Dedifferentiated amniotic fluid mesenchymal stem cell (primary cell): ENCODE data around the gene AHNAK.
"Not testable (repeated sequence)": the region's sequence is repeated elsewhere in the genome, so short reads cannot be mapped to it uniquely, and the experiment has no call there.

Experiments
- DNase-seq: peaks from one replicate; pipeline ENCODE4 v3.0.0-alpha.2; 2016; ENCODE audit errors: extremely low spot score

AHNAK gene, protein sequence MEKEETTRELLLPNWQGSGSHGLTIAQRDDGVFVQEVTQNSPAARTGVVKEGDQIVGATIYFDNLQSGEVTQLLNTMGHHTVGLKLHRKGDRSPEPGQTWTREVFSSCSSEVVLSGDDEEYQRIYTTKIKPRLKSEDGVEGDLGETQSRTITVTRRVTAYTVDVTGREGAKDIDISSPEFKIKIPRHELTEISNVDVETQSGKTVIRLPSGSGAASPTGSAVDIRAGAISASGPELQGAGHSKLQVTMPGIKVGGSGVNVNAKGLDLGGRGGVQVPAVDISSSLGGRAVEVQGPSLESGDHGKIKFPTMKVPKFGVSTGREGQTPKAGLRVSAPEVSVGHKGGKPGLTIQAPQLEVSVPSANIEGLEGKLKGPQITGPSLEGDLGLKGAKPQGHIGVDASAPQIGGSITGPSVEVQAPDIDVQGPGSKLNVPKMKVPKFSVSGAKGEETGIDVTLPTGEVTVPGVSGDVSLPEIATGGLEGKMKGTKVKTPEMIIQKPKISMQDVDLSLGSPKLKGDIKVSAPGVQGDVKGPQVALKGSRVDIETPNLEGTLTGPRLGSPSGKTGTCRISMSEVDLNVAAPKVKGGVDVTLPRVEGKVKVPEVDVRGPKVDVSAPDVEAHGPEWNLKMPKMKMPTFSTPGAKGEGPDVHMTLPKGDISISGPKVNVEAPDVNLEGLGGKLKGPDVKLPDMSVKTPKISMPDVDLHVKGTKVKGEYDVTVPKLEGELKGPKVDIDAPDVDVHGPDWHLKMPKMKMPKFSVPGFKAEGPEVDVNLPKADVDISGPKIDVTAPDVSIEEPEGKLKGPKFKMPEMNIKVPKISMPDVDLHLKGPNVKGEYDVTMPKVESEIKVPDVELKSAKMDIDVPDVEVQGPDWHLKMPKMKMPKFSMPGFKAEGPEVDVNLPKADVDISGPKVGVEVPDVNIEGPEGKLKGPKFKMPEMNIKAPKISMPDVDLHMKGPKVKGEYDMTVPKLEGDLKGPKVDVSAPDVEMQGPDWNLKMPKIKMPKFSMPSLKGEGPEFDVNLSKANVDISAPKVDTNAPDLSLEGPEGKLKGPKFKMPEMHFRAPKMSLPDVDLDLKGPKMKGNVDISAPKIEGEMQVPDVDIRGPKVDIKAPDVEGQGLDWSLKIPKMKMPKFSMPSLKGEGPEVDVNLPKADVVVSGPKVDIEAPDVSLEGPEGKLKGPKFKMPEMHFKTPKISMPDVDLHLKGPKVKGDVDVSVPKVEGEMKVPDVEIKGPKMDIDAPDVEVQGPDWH (N-terminal part only)

DNA sequence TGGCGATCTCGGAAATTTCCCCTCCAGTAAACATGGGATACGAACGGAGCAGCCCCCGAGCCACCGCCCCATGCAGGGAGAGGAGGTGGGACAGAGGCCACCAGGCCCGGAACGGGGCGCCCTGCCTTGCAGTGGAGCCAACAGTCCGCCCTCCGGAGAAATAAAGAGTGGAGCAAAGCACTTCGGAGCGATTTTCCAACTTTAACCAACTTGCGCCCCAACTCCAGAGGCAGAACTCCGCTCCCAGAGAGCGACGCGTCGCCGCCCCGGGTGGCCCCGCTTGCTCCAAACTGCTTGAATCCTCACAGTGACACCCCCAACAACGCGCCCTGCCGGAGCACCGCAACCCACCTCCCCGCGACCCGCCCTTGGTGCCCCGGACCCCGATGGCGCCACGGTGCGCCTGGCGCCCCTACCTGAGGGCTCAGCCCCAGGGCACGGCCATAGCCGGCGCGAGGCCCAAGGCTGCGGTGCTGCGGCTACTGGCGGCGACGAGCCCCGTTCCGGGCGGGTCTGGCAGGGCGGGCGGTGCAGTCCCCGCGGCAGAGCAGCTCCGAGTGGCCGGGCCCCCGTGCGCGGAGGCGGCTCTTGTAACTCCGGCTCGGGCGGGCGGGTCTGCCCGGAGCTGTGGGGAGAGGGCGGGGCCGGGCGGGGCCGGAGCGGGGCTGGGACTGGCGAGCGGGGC lies at the start of gene AHNAK:
TSS of gene AHNAK (minus strand) at position 563 of the 685 bp plus-strand sequence. CDS start 10,708 bp downstream, outside the sequence.
- peak; percentile 41 for DNase-seq

DNA sequence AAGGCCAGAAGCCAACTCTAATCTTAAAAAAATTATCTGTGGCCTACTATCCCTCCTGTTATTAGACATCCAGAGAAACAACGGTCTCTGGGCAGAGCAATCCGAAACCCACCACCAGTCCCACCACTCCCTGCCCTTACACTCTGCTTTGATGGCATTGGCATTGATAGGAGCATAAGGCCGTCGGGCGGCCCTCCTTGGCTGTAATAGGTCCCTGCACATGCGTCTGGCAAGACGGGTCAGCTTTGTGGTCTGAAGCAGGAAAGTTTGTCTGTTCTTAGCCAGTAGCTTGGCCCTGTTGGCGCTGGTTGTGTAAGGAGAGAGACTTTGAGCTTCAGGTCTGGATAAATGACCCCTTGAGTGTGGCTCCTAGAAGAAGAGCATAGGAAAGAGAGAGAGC lies 48.5 kb upstream of the AHNAK start:
- DNase-seq = no peak

DNA sequence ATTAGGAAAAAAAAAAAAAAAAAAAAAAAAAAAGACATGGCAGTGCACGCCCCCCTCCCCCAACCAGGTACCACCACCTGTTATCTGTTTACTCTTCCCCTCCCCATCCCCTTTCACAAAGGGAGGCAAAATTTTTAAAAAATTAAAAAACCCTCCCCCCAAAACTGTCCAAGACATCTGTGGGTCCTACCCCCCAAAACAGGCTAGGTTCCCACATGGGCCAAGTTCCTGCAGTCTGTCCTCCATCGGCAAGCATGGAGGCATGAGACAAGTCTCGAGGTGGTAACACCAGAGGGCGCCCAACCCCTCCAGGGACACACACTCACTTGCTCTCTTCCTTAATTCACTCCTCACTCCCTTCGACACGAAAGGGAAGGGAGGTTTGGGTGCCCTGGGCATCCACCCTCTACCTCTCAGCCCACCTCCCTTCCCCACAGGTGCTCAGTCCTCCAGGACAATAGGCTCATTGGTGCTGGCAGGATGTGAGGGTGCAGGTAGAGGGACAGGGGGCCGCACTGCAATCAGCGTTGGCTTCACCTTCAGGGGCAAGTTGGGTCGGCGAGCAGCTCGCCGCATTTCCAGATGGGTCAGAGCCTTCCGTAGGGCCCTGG lies 46.9 kb upstream of the AHNAK start:
- DNase-seq = peak; percentile 57

- DNase-seq = no peak
These were observed 46.4 kb upstream of the AHNAK start for GRCh38 chr11:62592989-62593421.

GRCh38 chr11:62592146-62592815 lies 45.7 kb upstream of the AHNAK start:
- DNase-seq = no peak

DNA sequence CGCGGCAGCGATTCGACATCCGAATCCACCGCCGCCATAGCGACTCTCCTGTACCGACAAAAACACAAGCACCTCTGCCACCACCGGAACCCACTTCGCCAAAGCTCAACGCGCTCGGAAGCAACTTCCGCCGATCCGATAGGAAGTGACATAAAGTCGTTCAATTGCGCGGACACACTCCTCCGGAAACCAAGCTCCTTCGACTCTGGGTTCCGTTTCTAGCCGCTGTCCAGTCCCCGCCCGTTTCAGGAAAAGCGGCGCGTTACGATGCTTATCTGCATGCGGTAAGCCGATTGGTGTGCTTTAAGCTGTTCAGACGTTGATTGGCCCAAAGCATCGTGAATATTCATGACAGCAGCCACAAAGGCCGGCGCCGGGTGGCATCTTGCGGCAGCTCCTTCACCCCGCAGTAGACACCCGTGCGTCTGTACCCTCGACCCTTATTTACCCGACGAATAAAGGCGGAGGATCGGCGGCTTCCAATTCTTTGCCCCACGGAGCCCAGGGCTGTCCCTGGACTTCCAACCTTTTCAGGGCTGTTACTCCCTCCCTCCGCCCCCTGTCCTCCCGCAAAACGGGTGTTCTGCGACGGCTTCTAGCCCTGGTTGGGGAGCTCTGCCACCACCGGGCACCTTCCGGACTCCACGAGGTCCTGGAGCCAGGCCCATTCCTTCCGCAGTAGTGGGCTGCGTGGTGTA lies 45.0 kb upstream of the AHNAK start, which contains the start of gene TUT1:
TSS of gene TUT1 (minus strand) at position 76 of the 698 bp plus-strand sequence. CDS start at position 38, 38 bp downstream.
- DNase-seq = peak; percentile 99

DNA sequence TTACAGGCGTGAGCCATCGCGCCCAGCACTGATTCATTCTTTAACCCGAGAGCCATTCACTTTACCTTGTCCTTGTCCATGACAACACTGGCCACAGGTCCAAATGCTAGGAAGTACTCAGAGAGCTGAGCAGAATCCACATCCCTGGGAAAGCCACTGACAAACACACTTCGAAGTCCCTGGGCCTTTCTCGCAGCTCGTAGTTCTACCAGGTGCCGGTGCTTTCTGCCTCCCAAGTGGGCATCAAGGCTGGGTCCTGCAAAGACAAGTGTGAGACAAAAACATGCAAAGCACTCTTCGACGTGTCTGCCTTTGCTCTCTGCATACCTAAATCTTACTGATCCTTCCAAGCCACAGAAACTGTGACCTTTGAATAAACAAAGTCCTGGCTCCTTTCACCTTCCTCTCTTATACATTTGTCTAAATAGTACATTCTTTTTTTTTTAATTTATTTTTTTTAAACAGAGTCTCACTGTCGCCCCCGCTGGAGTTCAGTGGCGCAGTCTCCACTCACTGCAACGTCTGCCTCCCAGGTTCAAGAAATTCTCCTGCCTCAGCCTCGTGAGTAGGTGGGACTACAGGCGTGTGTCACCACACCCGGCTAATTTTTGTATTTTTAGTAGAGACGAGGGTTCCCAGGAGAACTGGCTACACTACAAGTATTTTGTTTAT lies 42.5 kb upstream of the AHNAK start:
- DNase-seq = no peak

DNA sequence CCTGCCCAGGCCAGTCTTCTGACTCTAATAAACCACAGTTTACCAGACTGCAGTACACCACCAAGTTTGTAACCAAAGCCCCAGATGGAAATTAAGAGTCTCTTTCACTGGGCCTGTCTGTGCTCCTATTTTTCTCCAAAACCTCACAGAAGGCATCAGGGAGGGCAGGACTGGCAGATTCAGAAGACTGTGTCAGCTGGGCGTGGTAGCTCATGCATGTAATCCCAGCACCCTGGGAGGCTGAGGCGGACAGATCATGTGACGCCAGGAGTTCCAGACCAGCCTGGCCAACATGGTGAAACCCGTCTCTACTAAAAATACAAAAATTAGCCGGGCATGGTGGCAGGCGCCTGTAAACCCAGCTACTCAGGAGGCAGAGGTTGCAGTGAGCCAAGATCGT lies 38.8 kb upstream of the AHNAK start:
- not testable (repeated sequence) for DNase-seq

DNA sequence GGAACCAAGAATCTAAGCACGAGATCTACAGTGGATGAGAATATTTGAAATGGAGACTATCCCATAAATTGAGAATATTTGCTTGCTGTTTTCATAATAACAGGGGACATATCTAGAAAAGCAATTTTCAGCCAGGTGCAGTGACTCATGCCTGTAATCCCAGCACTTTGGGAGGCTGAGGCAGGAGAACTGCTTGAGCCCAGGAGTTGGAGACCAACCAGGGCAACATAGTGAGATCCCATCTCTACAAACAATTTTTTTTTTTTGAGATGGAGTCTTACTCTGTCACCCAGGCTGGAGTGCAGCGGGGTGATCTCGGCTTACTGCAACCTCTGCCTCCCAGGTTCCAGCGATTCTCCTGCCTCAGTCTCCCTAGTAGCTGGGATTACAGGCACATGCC lies 35.1 kb upstream of the AHNAK start:
- DNase-seq = not testable (repeated sequence)

- DNase-seq = no peak
These were observed 34.5 kb upstream of the AHNAK start for GRCh38 chr11:62580959-62581715.

DNA sequence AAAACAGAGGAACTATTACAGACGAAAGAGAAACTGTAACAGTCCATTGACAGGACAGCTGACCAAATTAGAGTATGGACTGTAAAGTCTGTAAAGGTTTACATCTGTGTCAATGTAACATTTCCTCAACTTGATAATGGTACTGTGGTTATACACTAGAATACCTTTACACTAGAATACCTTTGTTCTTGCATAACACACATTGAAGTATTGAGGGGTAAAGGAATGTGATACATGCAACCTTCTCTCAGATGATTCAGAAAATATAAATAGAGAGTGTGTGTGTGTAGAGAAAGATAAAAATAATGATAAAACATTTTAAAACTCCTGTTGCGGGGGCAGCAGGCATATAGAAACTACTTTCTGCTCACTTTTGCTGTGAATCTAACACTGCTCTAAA lies 32.6 kb upstream of the AHNAK start:
- no peak for DNase-seq

GRCh38 chr11:62578541-62578940 lies 31.9 kb upstream of the AHNAK start:
- no peak for DNase-seq

GRCh38 chr11:62577046-62577714 lies 30.6 kb upstream of the AHNAK start:
- no peak for DNase-seq

GRCh38 chr11:62575837-62576236 lies 29.2 kb upstream of the AHNAK start:
- no peak for DNase-seq

GRCh38 chr11:62575156-62575555 lies 28.6 kb upstream of the AHNAK start:
- no peak for DNase-seq

DNA sequence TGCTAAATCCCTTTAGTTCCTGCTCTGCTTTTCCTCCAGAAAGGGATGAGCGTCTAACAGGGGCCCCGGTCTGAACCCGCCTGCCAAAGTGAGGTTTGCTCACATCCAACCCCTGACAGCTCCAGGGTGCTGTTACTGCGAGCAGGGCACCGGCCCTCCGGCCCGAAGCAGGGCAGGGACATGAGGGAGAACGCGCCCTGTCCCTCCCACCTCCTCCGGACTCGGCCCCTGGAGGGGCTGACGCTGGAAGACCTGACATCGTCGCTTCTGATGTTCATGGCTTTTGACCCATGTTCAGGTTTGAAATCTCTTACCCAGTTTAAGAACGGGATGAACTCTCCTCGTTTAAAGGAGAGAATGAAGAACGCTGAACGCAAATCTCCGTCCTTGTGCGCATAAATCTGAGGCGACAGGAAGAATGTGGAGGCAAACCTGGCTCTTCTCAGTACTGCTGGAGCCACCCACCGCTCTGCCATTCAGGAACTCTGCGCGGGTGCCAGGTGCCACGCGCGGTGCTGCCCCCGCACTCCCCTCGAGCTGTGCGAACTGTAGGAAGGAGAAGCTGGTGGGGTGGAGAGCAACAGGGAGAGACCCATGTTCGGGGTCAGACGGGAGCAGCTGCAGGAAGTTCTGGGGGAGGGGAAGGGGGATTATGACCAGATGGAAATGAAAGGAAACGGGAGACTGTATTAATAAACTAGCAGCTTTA lies 27.9 kb upstream of the AHNAK start:
- no peak for DNase-seq
